SK-N-SH (cell line): Measurements from ENCODE around the gene AHNAK2. TPM values are rescaled to one million over a fixed set of nuclear protein-coding genes. Genes with fewer than 3 reads are reported as not detected.

ENCODE experiments used
- CTCF ChIA-PET: fragments of 300-600, 350-600 bp; formaldehyde crosslinking; extraction: SDS; loops from one replicate; lab custom pipeline; 2021; lab: Yijun Ruan, JAX
- POLR2A ChIA-PET: fragments of 350-600 bp; sonication (Branson Sonifier 250); formaldehyde crosslinking; extraction: SDS; loops from one replicate; lab custom pipeline; 2020; ENCODE audit warnings: antibody characterized with exemption, inconsistent platforms; lab: Yijun Ruan, JAX
- DNase-seq: peaks from one replicate; pipeline ENCODE4 v3.0.0; 2012
- H2AFZ ChIP-seq: fragments of 200-600 bp; sonication (generic); 2 replicates; pipeline ENCODE4 v1.8.1; 2016; ENCODE audit warnings: antibody characterized with exemption, mild to moderate bottlenecking, low read depth
- H3F3A ChIP-seq: fragments of 200-600 bp; sonication (generic); replicated peaks from 2 replicates; pipeline ENCODE3; 2016; ENCODE audit warnings: antibody characterized with exemption, mild to moderate bottlenecking; ENCODE audit not compliant: insufficient read depth
- H3K27ac ChIP-seq, 2 experiments: fragments of 200-500 bp in 1 of 2; fragments of 200-600 bp in 1 of 2; sonication (Bioruptor generic) in 1 of 2; sonication (generic), shearing (Covaris generic) in 1 of 2; 2 replicates each; pipeline versions ENCODE4 v1.5.1 to v1.6.1; 2014 to 2016; ENCODE audit warnings: low read depth in 2 of 2, inconsistent platforms in 1 of 2, low read length in 1 of 2, mild to moderate bottlenecking in 1 of 2, mixed read lengths in 1 of 2
- H3K27me3 ChIP-seq: fragments of 200-600 bp; sonication (generic), shearing (Covaris generic); 2 replicates; pipeline ENCODE4 v1.6.1; 2016; ENCODE audit warnings: mixed run types; ENCODE audit not compliant: insufficient read depth
- H3K36me3 ChIP-seq, 2 experiments: fragments of 200-500 bp in 1 of 2; fragments of 200-600 bp in 1 of 2; sonication (Bioruptor generic) in 1 of 2; sonication (generic) in 1 of 2; replicated peaks in 1 of 2; 2 replicates each; pipeline versions ENCODE3 to v1.5.1; 2014 to 2016; ENCODE audit warnings: low read length in 1 of 2, mild to moderate bottlenecking in 1 of 2; ENCODE audit not compliant: insufficient read depth in 2 of 2, control insufficient read depth in 1 of 2
- H3K4me1 ChIP-seq, 2 experiments: fragments of 200-500 bp in 1 of 2; fragments of 200-600 bp in 1 of 2; sonication (Bioruptor generic) in 1 of 2; sonication (generic), shearing (Covaris generic) in 1 of 2; 2 replicates each; pipeline versions ENCODE4 v1.5.1 to v1.6.1; 2014 to 2016; ENCODE audit warnings: low read depth in 1 of 2, low read length in 1 of 2, mixed run types in 1 of 2; ENCODE audit not compliant: insufficient read depth in 2 of 2, control insufficient read depth in 1 of 2
- H3K4me2 ChIP-seq: fragments of 200-600 bp; sonication (generic), shearing (Covaris generic); 2 replicates; pipeline ENCODE4 v1.6.1; 2017; ENCODE audit warnings: mixed run types
- H3K4me3 ChIP-seq, 2 experiments: fragments of 200-500 bp in 1 of 2; fragments of 200-600 bp in 1 of 2; sonication (Bioruptor generic) in 1 of 2; sonication (generic), shearing (Covaris generic) in 1 of 2; 2 replicates each; pipeline versions ENCODE4 v1.5.1 to v1.8.1; 2014 to 2016; ENCODE audit warnings: low read depth in 2 of 2, inconsistent platforms in 1 of 2, low read length in 1 of 2, mild to moderate bottlenecking in 1 of 2, mixed read lengths in 1 of 2, moderate library complexity in 1 of 2
- H3K79me2 ChIP-seq: fragments of 200-600 bp; sonication (generic); 2 replicates; pipeline ENCODE4 v1.8.1; 2017; ENCODE audit warnings: mild to moderate bottlenecking; ENCODE audit not compliant: insufficient read depth
- H3K9ac ChIP-seq: fragments of 200-600 bp; sonication (generic); 2 replicates; pipeline ENCODE4 v1.6.1; 2017; ENCODE audit warnings: mixed run types
- H3K9me2 ChIP-seq: fragments of 200-600 bp; sonication (generic); 2 replicates; pipeline ENCODE4 v1.6.1; 2017; ENCODE audit warnings: mixed run types
- H3K9me3 ChIP-seq: fragments of 200-600 bp; sonication (generic); 2 replicates; pipeline ENCODE4 v1.6.1; 2017; ENCODE audit warnings: mixed run types, mild to moderate bottlenecking, moderate library complexity
- H4K20me1 ChIP-seq: fragments of 200-600 bp; sonication (generic); 2 replicates; pipeline ENCODE4 v1.6.1; 2017; ENCODE audit warnings: mild to moderate bottlenecking, mixed run types; ENCODE audit not compliant: insufficient read depth
- CHD2 ChIP-seq: fragments of 150-350 bp; IDR thresholded peaks from 2 replicates; pipeline ENCODE4 v1.6.1; 2018; ENCODE audit warnings: low read length; ENCODE audit not compliant: partially characterized antibody
- ELF1 ChIP-seq: IDR thresholded peaks from 2 replicates; pipeline ENCODE4 v1.4.0; 2012
- EP300 ChIP-seq, 2 experiments: IDR thresholded peaks; 2 replicates each; pipeline versions ENCODE4 v1.4.0 to v1.6.1; 2012; ENCODE audit warnings: borderline replicate concordance in 1 of 2, low read depth in 1 of 2, low read length in 1 of 2
- FOSL2 ChIP-seq: IDR thresholded peaks from 2 replicates; pipeline ENCODE4 v1.4.0; 2012; ENCODE audit warnings: low read depth, mild to moderate bottlenecking, moderate library complexity, borderline replicate concordance
- FOXJ3 ChIP-seq: sonication (generic); formaldehyde crosslinking; IDR thresholded peaks from 2 replicates; pipeline ENCODE4 v1.5.1; 2020; ENCODE audit warnings: mild to moderate bottlenecking, missing genetic modification reagents
- GATA2 ChIP-seq: sonication (generic); formaldehyde crosslinking; IDR thresholded peaks from 2 replicates; pipeline ENCODE4 v1.5.0; 2020; ENCODE audit warnings: mild to moderate bottlenecking, missing genetic modification reagents
- MXI1 ChIP-seq: IDR thresholded peaks from 2 replicates; pipeline ENCODE4 v1.6.1; 2012; ENCODE audit warnings: mild to moderate bottlenecking, low read depth, low read length, improper control_type of control experiment
- NRF1 ChIP-seq: IDR thresholded peaks from 2 replicates; pipeline ENCODE4 v1.6.1; 2012; ENCODE audit warnings: low read depth, mild to moderate bottlenecking, low read length
- POLR2AphosphoS5 ChIP-seq: IDR thresholded peaks from 2 replicates; pipeline ENCODE4 v1.6.1; 2012; ENCODE audit warnings: low read depth, low read length
- RCOR1 ChIP-seq: fragments of 150-350 bp; IDR thresholded peaks from 2 replicates; pipeline ENCODE4 v1.6.1; 2017; ENCODE audit warnings: antibody characterized with exemption, low read length
- RFX5 ChIP-seq: IDR thresholded peaks from 2 replicates; pipeline ENCODE4 v1.6.1; 2012; ENCODE audit warnings: mild to moderate bottlenecking, improper control_type of control experiment, low read length
- SIN3A ChIP-seq: IDR thresholded peaks from 2 replicates; pipeline ENCODE4 v1.6.1; 2012; ENCODE audit warnings: low read depth, mild to moderate bottlenecking, low read length, moderate library complexity, borderline replicate concordance
- TAF1 ChIP-seq: IDR thresholded peaks from 2 replicates; pipeline ENCODE4 v1.6.1; 2012; ENCODE audit warnings: low read depth, mild to moderate bottlenecking, low read length, moderate library complexity, borderline replicate concordance
- TCF12 ChIP-seq: IDR thresholded peaks from 2 replicates; pipeline ENCODE4 v1.4.0; 2012
- TEAD4 ChIP-seq: IDR thresholded peaks from 2 replicates; pipeline ENCODE4 v1.4.0; 2012; ENCODE audit warnings: mild to moderate bottlenecking, borderline replicate concordance; ENCODE audit not compliant: insufficient read depth
- YY1 ChIP-seq: IDR thresholded peaks from 2 replicates; pipeline ENCODE4 v1.4.0; 2012; ENCODE audit warnings: low read depth, mild to moderate bottlenecking
- WGBS: methylation state at CpG from one replicate; pipeline ENCODE4 v1.1.6; 2017; ENCODE audit warnings: low lambda C conversion rate; 5-methylcytosine and 5-hydroxymethylcytosine counted together
- polyA plus RNA-seq, 3 experiments: library from polyadenylated mRNA; depleted of rRNA; stranded (reverse); fragments of >200 nt; gene quantifications; 2 replicates each; pipeline ENCODE4 v1.2.3, GENCODE V29; 2012
- TF ChIP-seq, protein P1 (sequence below): IDR thresholded peaks from 2 replicates; pipeline ENCODE4 v1.4.0; 2012; ENCODE audit warnings: low read depth
- TF ChIP-seq, protein P2 (sequence below): fragments of 150-350 bp; IDR thresholded peaks from 2 replicates; pipeline ENCODE4 v1.6.1; 2017; ENCODE audit warnings: antibody characterized with exemption, low read length, low read depth, borderline replicate concordance
- TF ChIP-seq, protein P3 (sequence below): IDR thresholded peaks from 2 replicates; pipeline ENCODE4 v1.6.1; 2012; ENCODE audit warnings: mild to moderate bottlenecking, low read depth, low read length, moderate library complexity

AHNAK2 gene
- polyA plus RNA-seq, 1 of the 3 experiments (the other 2 are of a cell fraction), result 33.5 TPM

DNA sequence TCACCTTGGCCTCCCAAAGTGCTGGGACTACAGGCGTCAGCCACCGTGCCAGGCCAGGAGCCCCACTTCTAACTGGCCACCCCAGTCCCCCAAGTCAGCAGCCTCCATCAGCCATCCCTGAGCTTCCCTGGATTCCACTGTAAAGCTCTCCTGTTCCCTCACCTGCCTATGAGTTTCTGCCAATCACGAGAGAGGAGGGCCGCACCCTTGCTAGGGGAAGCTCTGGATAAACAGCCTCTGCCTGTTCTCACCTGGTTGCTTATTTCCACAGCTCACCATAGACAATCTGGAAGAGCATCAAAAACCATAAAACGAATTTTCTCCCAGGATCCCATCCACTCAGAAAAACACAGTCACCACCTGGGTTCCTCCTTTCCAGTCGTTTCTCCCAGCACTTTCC, 37.7 kb upstream of the AHNAK2 start:
- no peak overlapping the region for H3K9ac ChIP-seq
- H3K4me3 ChIP-seq, result no peak overlapping the region
- POLR2A ChIA-PET, result no interaction called here
- H3K27me3 ChIP-seq, result no peaks in the 10 kb centered on the region
- peak overlapping the region; percentile 46; the same call in 1 of the 2 replicates for H3K4me2 ChIP-seq
- TF ChIP-seq FOXJ3, result no peak
- no peak for TF ChIP-seq RFX5
- no peak for TF ChIP-seq TCF12
- TF ChIP-seq ELF1, result no peak
- no peak for TF ChIP-seq CHD2
- no peak for TF ChIP-seq FOSL2
- TF ChIP-seq GATA2, result no peak
- TF ChIP-seq, protein P1, sequence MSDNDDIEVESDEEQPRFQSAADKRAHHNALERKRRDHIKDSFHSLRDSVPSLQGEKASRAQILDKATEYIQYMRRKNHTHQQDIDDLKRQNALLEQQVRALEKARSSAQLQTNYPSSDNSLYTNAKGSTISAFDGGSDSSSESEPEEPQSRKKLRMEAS, result no peak
- TF ChIP-seq EP300 (IDR thresholded peaks at IDR 0.05; ENCODE audit: borderline replicate concordance in 1 of 2, low read depth in 1 of 2, low read length in 1 of 2), result no peak
- TF ChIP-seq, protein P2, sequence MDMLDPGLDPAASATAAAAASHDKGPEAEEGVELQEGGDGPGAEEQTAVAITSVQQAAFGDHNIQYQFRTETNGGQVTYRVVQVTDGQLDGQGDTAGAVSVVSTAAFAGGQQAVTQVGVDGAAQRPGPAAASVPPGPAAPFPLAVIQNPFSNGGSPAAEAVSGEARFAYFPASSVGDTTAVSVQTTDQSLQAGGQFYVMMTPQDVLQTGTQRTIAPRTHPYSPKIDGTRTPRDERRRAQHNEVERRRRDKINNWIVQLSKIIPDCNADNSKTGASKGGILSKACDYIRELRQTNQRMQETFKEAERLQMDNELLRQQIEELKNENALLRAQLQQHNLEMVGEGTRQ, result no peak
- no peak for TF ChIP-seq TAF1
- no peak for TF ChIP-seq YY1
- no peak for TF ChIP-seq POLR2AphosphoS5
- no peak for TF ChIP-seq RCOR1
- TF ChIP-seq, protein P3, sequence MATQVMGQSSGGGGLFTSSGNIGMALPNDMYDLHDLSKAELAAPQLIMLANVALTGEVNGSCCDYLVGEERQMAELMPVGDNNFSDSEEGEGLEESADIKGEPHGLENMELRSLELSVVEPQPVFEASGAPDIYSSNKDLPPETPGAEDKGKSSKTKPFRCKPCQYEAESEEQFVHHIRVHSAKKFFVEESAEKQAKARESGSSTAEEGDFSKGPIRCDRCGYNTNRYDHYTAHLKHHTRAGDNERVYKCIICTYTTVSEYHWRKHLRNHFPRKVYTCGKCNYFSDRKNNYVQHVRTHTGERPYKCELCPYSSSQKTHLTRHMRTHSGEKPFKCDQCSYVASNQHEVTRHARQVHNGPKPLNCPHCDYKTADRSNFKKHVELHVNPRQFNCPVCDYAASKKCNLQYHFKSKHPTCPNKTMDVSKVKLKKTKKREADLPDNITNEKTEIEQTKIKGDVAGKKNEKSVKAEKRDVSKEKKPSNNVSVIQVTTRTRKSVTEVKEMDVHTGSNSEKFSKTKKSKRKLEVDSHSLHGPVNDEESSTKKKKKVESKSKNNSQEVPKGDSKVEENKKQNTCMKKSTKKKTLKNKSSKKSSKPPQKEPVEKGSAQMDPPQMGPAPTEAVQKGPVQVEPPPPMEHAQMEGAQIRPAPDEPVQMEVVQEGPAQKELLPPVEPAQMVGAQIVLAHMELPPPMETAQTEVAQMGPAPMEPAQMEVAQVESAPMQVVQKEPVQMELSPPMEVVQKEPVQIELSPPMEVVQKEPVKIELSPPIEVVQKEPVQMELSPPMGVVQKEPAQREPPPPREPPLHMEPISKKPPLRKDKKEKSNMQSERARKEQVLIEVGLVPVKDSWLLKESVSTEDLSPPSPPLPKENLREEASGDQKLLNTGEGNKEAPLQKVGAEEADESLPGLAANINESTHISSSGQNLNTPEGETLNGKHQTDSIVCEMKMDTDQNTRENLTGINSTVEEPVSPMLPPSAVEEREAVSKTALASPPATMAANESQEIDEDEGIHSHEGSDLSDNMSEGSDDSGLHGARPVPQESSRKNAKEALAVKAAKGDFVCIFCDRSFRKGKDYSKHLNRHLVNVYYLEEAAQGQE, result no peak
- no peak for TF ChIP-seq TEAD4
- TF ChIP-seq MXI1, result no peak
- TF ChIP-seq SIN3A, result no peak
- TF ChIP-seq NRF1, result no peak
- TF ChIP-seq, all 33 proteins: peak for 0
- H3K9me2 ChIP-seq, result no peaks in the 10 kb centered on the region
- CTCF ChIA-PET, result interaction anchor here (0.7 to 10.9 kb wide), 5 partner anchors 30 to 355 kb away, joined by 3 to 138 read pairs (median 4); no protein-coding TSS in a partner anchor
- WGBS, result 86% methylated on average over 6 of the region's 6 CpGs
- H3K4me1 ChIP-seq, result peaks cover 50 to 55% of the 10 kb centered on the region in 2 experiments
- H4K20me1 ChIP-seq, result peaks cover 86% of the 10 kb centered on the region
- DNase-seq, result no peak
- peaks cover 4 to 10% of the 10 kb centered on the region in 2 experiments for H3K36me3 ChIP-seq
- peaks cover 14% of the 10 kb centered on the region for H3F3A ChIP-seq
- H3K27ac ChIP-seq, result no peak overlapping the region; a peak in 1 of 4 replicates
- H3K9me3 ChIP-seq, result no peaks in the 10 kb centered on the region
- no peak overlapping the region for H2AFZ ChIP-seq
- H3K79me2 ChIP-seq, result peaks cover 99% of the 10 kb centered on the region
